Esophagus (tissue), 2 donors: ENCODE data around the gene C2orf81. TPM values are rescaled to one million over a fixed set of nuclear protein-coding genes. Genes with fewer than 3 reads are reported as not detected.

Experiments
- H3K27ac ChIP-seq, 2 donors: one replicate each; pipeline ENCODE4 v1.5.1; 2013; ENCODE audit warnings: low read depth in 2 of 2, mild to moderate bottlenecking in 2 of 2, inconsistent platforms in 1 of 2, low read length in 1 of 2, moderate library complexity in 1 of 2
- H3K27me3 ChIP-seq, 2 donors: one replicate each; pipeline ENCODE4 v1.6.1; 2013; ENCODE audit warnings: low read length in 2 of 2, control low read depth in 1 of 2, mild to moderate bottlenecking in 1 of 2; ENCODE audit not compliant: insufficient read depth in 2 of 2, control insufficient read depth in 1 of 2
- H3K36me3 ChIP-seq, 2 donors: one replicate each; pipeline ENCODE4 v1.6.1; 2013; ENCODE audit warnings: low read length in 1 of 2; ENCODE audit not compliant: control insufficient read depth in 2 of 2, insufficient read depth in 2 of 2
- H3K4me1 ChIP-seq, 2 donors: one replicate each; pipeline ENCODE4 v1.6.1; 2013; ENCODE audit warnings: low read length in 1 of 2; ENCODE audit not compliant: control insufficient read depth in 2 of 2, insufficient read depth in 2 of 2
- H3K4me3 ChIP-seq, 2 donors: one replicate each; pipeline ENCODE4 v1.5.1; 2013; ENCODE audit warnings: low read length in 2 of 2, mild to moderate bottlenecking in 2 of 2, low read depth in 1 of 2, moderate library complexity in 1 of 2
- H3K9me3 ChIP-seq, 2 donors: one replicate each; pipeline ENCODE4 v1.6.1; 2013; ENCODE audit warnings: mild to moderate bottlenecking in 2 of 2, low read depth in 1 of 2, low read length in 1 of 2, moderate library complexity in 1 of 2; ENCODE audit not compliant: control insufficient read depth in 2 of 2, insufficient read depth in 1 of 2
- WGBS, 2 donors: extraction: QIAGEN DNeasy Blood & Tissue Kit; methylation state at CpG; one replicate each; pipeline ENCODE4 v1.1.7; 2013; 5-methylcytosine and 5-hydroxymethylcytosine counted together
- polyA plus RNA-seq, 2 donors: library from polyadenylated mRNA; stranded (reverse); fragments of 200-250 nt; gene quantifications; one replicate each; pipeline ENCODE4 v1.2.3, GENCODE V29; 2013
- donor health status: healthy with polysubstance abuse.
- donor health status: Bipolar disorder and iron deficiency.

The C2orf81 gene
- polyA plus RNA-seq, 2 donors: 0.81 to 0.92 TPM

- H3K27ac ChIP-seq: no peak overlapping the region
- no peaks in the 10 kb centered on the region for H3K9me3 ChIP-seq
- H3K36me3 ChIP-seq: peaks cover 4 to 16% of the 10 kb centered on the region in 2 donors
- H3K4me1 ChIP-seq: peaks cover 16 to 17% of the 10 kb centered on the region in 2 donors
- H3K27me3 ChIP-seq: no peaks in the 10 kb centered on the region
- no peak overlapping the region for H3K4me3 ChIP-seq
- 89 to 91% methylated on average over 10 of the region's 10 CpGs for WGBS, 2 donors
These were observed 43.4 kb downstream of the C2orf81 start for GRCh38 chr2:74378007-74378406.

GRCh38 chr2:74375838-74376237 is 45.6 kb downstream of the C2orf81 start:
- Histone ChIP-seq H3K9me3 (no peaks in the 10 kb centered on the region), H3K27me3 (no peaks in the 10 kb centered on the region), H3K36me3 (peaks cover 11 to 23% of the 10 kb centered on the region in 2 donors), H3K4me3 (no peak overlapping the region), H3K4me1 (peaks cover 16 to 17% of the 10 kb centered on the region in 2 donors), H3K27ac (no peak overlapping the region)
- 85 to 88% methylated on average over 2 of the region's 2 CpGs for WGBS, 2 donors

- Histone ChIP-seq H3K27me3 (no peaks in the 10 kb centered on the region), H3K36me3 (peaks cover 21 to 35% of the 10 kb centered on the region in 2 donors), H3K4me1 (peaks cover 6 to 8% of the 10 kb centered on the region in 2 donors), H3K27ac (peak overlapping the region in 1 of 2 donors; percentile 56), H3K4me3 (peak overlapping the region in 1 of 2 donors; percentile 22), H3K9me3 (no peaks in the 10 kb centered on the region)
- WGBS, 2 donors: 57 to 61% methylated on average over 19 of the region's 19 CpGs
These were observed 46.8 kb downstream of the C2orf81 start for GRCh38 chr2:74374509-74375205.

GRCh38 chr2:74373985-74374384 is 47.4 kb downstream of the C2orf81 start:
- Histone ChIP-seq H3K27ac (peak overlapping the region in 1 of 2 donors; percentile 15), H3K36me3 (peaks cover 23 to 40% of the 10 kb centered on the region in 2 donors), H3K4me3 (no peak overlapping the region), H3K9me3 (no peaks in the 10 kb centered on the region), H3K4me1 (peaks cover 4 to 7% of the 10 kb centered on the region in 2 donors), H3K27me3 (no peaks in the 10 kb centered on the region)
- 78 to 84% methylated on average over 8 of the region's 8 CpGs for WGBS, 2 donors

- no peak overlapping the region for H3K27ac ChIP-seq
- H3K27me3 ChIP-seq: no peaks in the 10 kb centered on the region
- 63 to 68% methylated on average over 5 of the region's 5 CpGs for WGBS, 2 donors
- no peaks in the 10 kb centered on the region for H3K9me3 ChIP-seq
- peaks cover 4 to 7% of the 10 kb centered on the region in 2 donors for H3K4me1 ChIP-seq
- H3K36me3 ChIP-seq: peaks cover 28 to 47% of the 10 kb centered on the region in 2 donors
- H3K4me3 ChIP-seq: no peak overlapping the region
These were observed 48.2 kb downstream of the C2orf81 start for GRCh38 chr2:74373221-74373676.

- Histone ChIP-seq H3K36me3 (peaks cover 29 to 49% of the 10 kb centered on the region in 2 donors), H3K27ac (no peak overlapping the region), H3K9me3 (no peaks in the 10 kb centered on the region), H3K27me3 (no peaks in the 10 kb centered on the region), H3K4me1 (peaks cover 4 to 7% of the 10 kb centered on the region in 2 donors), H3K4me3 (no peak overlapping the region)
- 72 to 89% methylated on average over 6 of the region's 6 CpGs for WGBS, 2 donors
These were observed 48.7 kb downstream of the C2orf81 start for GRCh38 chr2:74372674-74373073.

- WGBS, 2 donors: 97 to 99% methylated on average over 9 of the region's 9 CpGs
- no peak overlapping the region for H3K4me3 ChIP-seq
- peaks cover 34 to 54% of the 10 kb centered on the region in 2 donors for H3K36me3 ChIP-seq
These were observed 50.0 kb downstream of the C2orf81 start for GRCh38 chr2:74371421-74371820.

GRCh38 chr2:74369976-74370375 is 51.4 kb downstream of the C2orf81 start:
- Histone ChIP-seq H3K4me3 (no peak overlapping the region), H3K27ac (no peak overlapping the region), H3K36me3 (peaks cover 46 to 64% of the 10 kb centered on the region in 2 donors), H3K9me3 (no peaks in the 10 kb centered on the region), H3K4me1 (peaks cover 4 to 7% of the 10 kb centered on the region in 2 donors), H3K27me3 (no peaks in the 10 kb centered on the region)
- 95 to 96% methylated on average over 7 of the region's 7 CpGs for WGBS, 2 donors

More at GRCh38 chr2:74371421-74371820, 50.0 kb downstream of the C2orf81 start:
- Histone ChIP-seq H3K27me3 (no peaks in the 10 kb centered on the region), H3K4me1 (peaks cover 4 to 7% of the 10 kb centered on the region in 2 donors), H3K9me3 (no peaks in the 10 kb centered on the region), H3K27ac (no peak overlapping the region)

GRCh38 chr2:74368499-74368898 is 52.9 kb downstream of the C2orf81 start:
- Histone ChIP-seq H3K27ac (no peak overlapping the region), H3K36me3 (peaks cover 58 to 75% of the 10 kb centered on the region in 2 donors), H3K27me3 (no peaks in the 10 kb centered on the region), H3K4me1 (peaks cover 0 to 4% of the 10 kb centered on the region in 2 donors), H3K9me3 (no peaks in the 10 kb centered on the region), H3K4me3 (no peak overlapping the region)
- whole genome bisulfite sequencing, 2 donors: 94 to 96% methylated on average over 5 of the region's 5 CpGs

- no peaks in the 10 kb centered on the region for H3K4me1 ChIP-seq
- H3K4me3 ChIP-seq: no peak overlapping the region
- H3K36me3 ChIP-seq: peaks cover 64 to 81% of the 10 kb centered on the region in 2 donors
- 95 to 96% methylated on average over 7 of the region's 7 CpGs for WGBS, 2 donors
- no peak overlapping the region for H3K27ac ChIP-seq
- H3K27me3 ChIP-seq: no peaks in the 10 kb centered on the region
- H3K9me3 ChIP-seq: no peaks in the 10 kb centered on the region
These were observed 53.6 kb downstream of the C2orf81 start for GRCh38 chr2:74367789-74368188.
